ENCODE data around the gene MICAL3.

- TF ChIP-seq CTCF (IDR thresholded peaks at IDR 0.05): no peak
- TF ChIP-seq EP300 (IDR thresholded peaks at IDR 0.05): no peak
These were observed 81.6 kb downstream of the MICAL3 start for GRCh38 chr22:17942721-17943120.

Measured in suprapubic skin (tissue), 3 donors.